Measurements from ENCODE around the gene CCNE1. TPM values are rescaled to one million over a fixed set of nuclear protein-coding genes. Genes with fewer than 3 reads are reported as not detected.

The CCNE1 gene
- total RNA-seq, 2 donors from 2014 or later, result 43.5 to 48.6 TPM

Other genes with a start within 250 kb of the CCNE1 start
- gene POP4, start 205.7 kb upstream of the CCNE1 start, total RNA-seq, result 10 to 100 TPM; 83.7 to 90.7 TPM
- gene PLEKHF1, start 146.5 kb upstream of the CCNE1 start, total RNA-seq, result 10 to 100 TPM; 24.3 to 29.7 TPM
- 10 to 100 TPM; 30.9 to 33.9 TPM for gene C19orf12, start 96.7 kb upstream of the CCNE1 start, total RNA-seq
- 10 to 100 TPM; 53.9 to 61.5 TPM for gene URI1, start 130.2 kb downstream of the CCNE1 start, total RNA-seq